IMR-90 (cell line): ENCODE measurements around the gene KRTAP5-6. TPM values are rescaled to one million over a fixed set of nuclear protein-coding genes. Genes with fewer than 3 reads are reported as not detected.

ENCODE experiments used
- ATAC-seq: fragments of 200-7000 bp; cut with Tn5 transposase; 2 replicates; pipeline ENCODE4 v1.9.1; 2020; ENCODE audit warnings: low read depth, mild to moderate bottlenecking, moderate library complexity
- BruUV-seq: library from RNA; stranded (reverse); fragments of 400-500 nt; replicated peaks from 2 replicates; lab custom pipeline; 2021; lab: Mats Ljungman, UMichigan
- CTCF ChIA-PET: fragments of 300-600 bp; formaldehyde crosslinking; extraction: SDS; loops from one replicate; lab custom pipeline; 2021; ENCODE audit warnings: antibody characterized with exemption; lab: Yijun Ruan, JAX
- POLR2A ChIA-PET: fragments of 300-600 bp; sonication (Branson Sonifier 250); formaldehyde crosslinking; loops from one replicate; lab custom pipeline; 2022; ENCODE audit warnings: antibody characterized with exemption; ENCODE audit not compliant: unreplicated experiment; lab: Charles Lee
- DNase-seq: peaks from one replicate; pipeline ENCODE4 v3.0.0; 2013
- H2AFZ ChIP-seq: replicated peaks from 2 replicates; pipeline ENCODE3; 2013; ENCODE audit warnings: low read length, mild to moderate bottlenecking; ENCODE audit not compliant: poor library complexity
- H2AK5ac ChIP-seq: 2 replicates; pipeline ENCODE4 v1.6.1; 2013; ENCODE audit warnings: low read depth, low read length, inconsistent platforms
- H2AK9ac ChIP-seq: replicated peaks from 2 replicates; pipeline ENCODE3; 2013; ENCODE audit warnings: mild to moderate bottlenecking, low read depth, low read length, moderate library complexity; ENCODE audit not compliant: poor library complexity
- H2BK120ac ChIP-seq: 2 replicates; pipeline ENCODE4 v1.6.1; 2013; ENCODE audit warnings: low read depth, low read length, inconsistent platforms
- H2BK15ac ChIP-seq: 3 replicates; pipeline ENCODE4 v1.6.1; 2013; ENCODE audit warnings: low read depth, low read length, inconsistent platforms
- H2BK20ac ChIP-seq: 2 replicates; pipeline ENCODE4 v1.6.1; 2013; ENCODE audit warnings: low read depth, mild to moderate bottlenecking, inconsistent platforms, low read length, moderate library complexity
- H2BK5ac ChIP-seq: 2 replicates; pipeline ENCODE4 v1.6.1; 2013; ENCODE audit warnings: mild to moderate bottlenecking, low read depth, low read length, inconsistent platforms; ENCODE audit not compliant: poor library complexity, severe bottlenecking
- H3K14ac ChIP-seq: replicated peaks from 2 replicates; pipeline ENCODE4 v1.6.1; 2013; ENCODE audit warnings: low read depth, low read length, inconsistent platforms
- H3K18ac ChIP-seq: 2 replicates; pipeline ENCODE4 v1.6.1; 2013; ENCODE audit warnings: low read depth, low read length, control low read depth
- H3K23ac ChIP-seq: 2 replicates; pipeline ENCODE4 v1.6.1; 2013; ENCODE audit warnings: low read depth, low read length, inconsistent platforms
- H3K27ac ChIP-seq: 2 replicates; pipeline ENCODE4 v1.5.1; 2013; ENCODE audit warnings: mild to moderate bottlenecking, control low read depth, low read length; ENCODE audit not compliant: insufficient read depth
- H3K27me3 ChIP-seq: 2 replicates; pipeline ENCODE4 v1.6.1; 2013; ENCODE audit warnings: low read length; ENCODE audit not compliant: control insufficient read depth, insufficient read depth
- H3K36me3 ChIP-seq: 2 replicates; pipeline ENCODE4 v1.6.1; 2013; ENCODE audit warnings: low read length, mixed read lengths; ENCODE audit not compliant: control insufficient read depth, insufficient read depth
- H3K4ac ChIP-seq: 2 replicates; pipeline ENCODE4 v1.6.1; 2013; ENCODE audit warnings: low read depth, low read length, inconsistent platforms
- H3K4me1 ChIP-seq: 2 replicates; pipeline ENCODE4 v1.6.1; 2013; ENCODE audit warnings: low read length, mixed read lengths; ENCODE audit not compliant: control insufficient read depth, insufficient read depth
- H3K4me2 ChIP-seq: 2 replicates; pipeline ENCODE4 v1.6.1; 2013; ENCODE audit warnings: low read depth, mild to moderate bottlenecking, control low read depth, low read length, moderate library complexity
- H3K4me3 ChIP-seq: 2 replicates; pipeline ENCODE4 v1.5.1; 2013; ENCODE audit warnings: low read depth, mild to moderate bottlenecking, control low read depth, low read length, moderate library complexity; ENCODE audit not compliant: insufficient read depth
- H3K56ac ChIP-seq: 2 replicates; pipeline ENCODE4 v1.6.1; 2013; ENCODE audit warnings: low read length, inconsistent platforms; ENCODE audit not compliant: insufficient read depth; ENCODE audit errors: extremely low read depth
- H3K79me1 ChIP-seq, 2 experiments: 2 replicates each; pipeline ENCODE4 v1.6.1; 2013; ENCODE audit warnings: low read length in 2 of 2, inconsistent platforms in 1 of 2, low read depth in 1 of 2
- H3K9ac ChIP-seq: 2 replicates; pipeline ENCODE4 v1.6.1; 2013; ENCODE audit warnings: low read depth, low read length, control low read depth
- H3K9me1 ChIP-seq: 2 replicates; pipeline ENCODE4 v1.6.1; 2013; ENCODE audit warnings: low read length, inconsistent platforms; ENCODE audit not compliant: insufficient read depth
- H3K9me3 ChIP-seq: 2 replicates; pipeline ENCODE4 v1.6.1; 2013; ENCODE audit warnings: low read length; ENCODE audit not compliant: control insufficient read depth, insufficient read depth
- H4K20me1 ChIP-seq: 2 replicates; pipeline ENCODE4 v1.6.1; 2013; ENCODE audit warnings: low read length, inconsistent platforms; ENCODE audit not compliant: insufficient read depth
- H4K5ac ChIP-seq: 2 replicates; pipeline ENCODE4 v1.6.1; 2013; ENCODE audit warnings: mild to moderate bottlenecking, low read depth, low read length, control low read depth
- H4K8ac ChIP-seq, 2 experiments: 2 replicates each; pipeline ENCODE4 v1.6.1; 2013; ENCODE audit warnings: low read depth in 2 of 2, low read length in 2 of 2, control low read depth in 1 of 2, inconsistent platforms in 1 of 2
- H4K91ac ChIP-seq: 2 replicates; pipeline ENCODE4 v1.6.1; 2013; ENCODE audit warnings: low read depth, low read length, inconsistent platforms; ENCODE audit not compliant: insufficient read depth
- FOS ChIP-seq: fragments of 150-350 bp; IDR thresholded peaks from 2 replicates; pipeline ENCODE4 v1.6.1; 2016; ENCODE audit warnings: low read depth, low read length
- NFE2L2 ChIP-seq: fragments of 150-350 bp; IDR thresholded peaks from 2 replicates; pipeline ENCODE4 v1.6.1; 2016; ENCODE audit warnings: low read depth, mild to moderate bottlenecking, low read length
- WGBS, 2 experiments: methylation state at CpG; one replicate each; pipeline versions ENCODE4 v1.1.5 to v1.1.7; 2013; ENCODE audit warnings: missing lambda C conversion rate in 2 of 2; ENCODE audit not compliant: insufficient read length in 1 of 2; ENCODE audit errors: extremely low coverage in 2 of 2; 5-methylcytosine and 5-hydroxymethylcytosine counted together
- dilution Hi-C: fragments of 300-500 bp; cut with HindIII; formaldehyde crosslinking; loops from one replicate; pipeline ENCODE4 v1.14.3; 2018; ENCODE audit warnings: low sequenced_read_pairs; ENCODE audit not compliant: unreplicated experiment
- in situ Hi-C: fragments of 300-500 bp; cut with MboI; formaldehyde crosslinking; loops from 3 replicates; pipeline ENCODE4 v1.14.3; 2019; ENCODE audit warnings: low sequenced_read_pairs, inconsistent platforms, mixed read lengths
- intact Hi-C: fragments of 100-400 bp; cut with micrococcal nuclease; formaldehyde crosslinking; loops from 2 replicates; pipeline ENCODE4 v1.10.0; 2022
- polyA plus RNA-seq, 3 experiments: library from polyadenylated mRNA; depleted of rRNA; stranded (reverse); fragments of >200 nt; gene quantifications; 2 replicates each; pipeline ENCODE4 v1.2.3, GENCODE V29; 2012; ENCODE audit warnings: low replicate concordance in 1 of 3
- total RNA-seq: library from RNA; depleted of rRNA; stranded (reverse); fragments of >200 nt; gene quantifications from 2 replicates; pipeline ENCODE4 v1.2.3, GENCODE V29; 2012

KRTAP5-6 gene
- total and polyA plus RNA-seq, 2 of the 4 experiments (the other 2 are of a cell fraction): not detected

- ChIA-PET POLR2A (no interaction called here), CTCF (no interaction called here)
- no peak overlapping the region for H3K9ac ChIP-seq
- H2AFZ ChIP-seq: no peak overlapping the region
- no peak overlapping the region for H4K91ac ChIP-seq
- no CpG with 5 or more reads among the region's 14 CpGs for WGBS, 2 experiments
- no peak overlapping the region for H3K4me2 ChIP-seq
- no peak overlapping the region for H3K4ac ChIP-seq
- TF ChIP-seq FOS: no peak
- no peak for TF ChIP-seq NFE2L2
- in situ Hi-C loops (no loop called here), intact Hi-C loops (no loop called here), dilution Hi-C loops (no loop called here)
- no TSS peak for BruUV-seq
- H3K18ac ChIP-seq: no peak overlapping the region
- no peak overlapping the region for H2BK120ac ChIP-seq
- H2AK9ac ChIP-seq: no peak overlapping the region
- H3K27ac ChIP-seq: no peak overlapping the region
- no peak overlapping the region for H3K23ac ChIP-seq
- DNase-seq (no peak), ATAC-seq (no peak)
- H3K27me3 ChIP-seq: peaks cover 36% of the 10 kb centered on the region
- H3K14ac ChIP-seq: no peak overlapping the region
- no peaks in the 10 kb centered on the region for H3K79me1 ChIP-seq
- H3K4me1 ChIP-seq: no peaks in the 10 kb centered on the region; the same call in 1 of the 2 replicates
- no peak overlapping the region for H4K5ac ChIP-seq
- no peak overlapping the region for H4K8ac ChIP-seq
- H2BK5ac ChIP-seq: no peak overlapping the region
- H4K20me1 ChIP-seq: no peaks in the 10 kb centered on the region
- no peak overlapping the region for H2AK5ac ChIP-seq
- no peaks in the 10 kb centered on the region for H3K9me1 ChIP-seq
- H3K36me3 ChIP-seq: no peaks in the 10 kb centered on the region
- no peak overlapping the region for H3K56ac ChIP-seq
- no peaks in the 10 kb centered on the region for H3K9me3 ChIP-seq
- no peak overlapping the region for H3K4me3 ChIP-seq
- no peak overlapping the region for H2BK20ac ChIP-seq
- H2BK15ac ChIP-seq: no peak overlapping the region
Measured at GRCh38 chr11:1659506-1659905, 37.5 kb upstream of the KRTAP5-6 start.
